ENCODE measurements around the gene MYO5A. TPM values are rescaled to one million over a fixed set of nuclear protein-coding genes. Genes with fewer than 3 reads are reported as not detected.
A peak's percentile ranks its signal among the peaks of the same experiment; 100 is the strongest.

The MYO5A gene
- total and polyA plus RNA-seq, 2 donors (not counting 1 experiment from before 2014, with no cell fraction given): 12.2 to 44.4 TPM

DNA sequence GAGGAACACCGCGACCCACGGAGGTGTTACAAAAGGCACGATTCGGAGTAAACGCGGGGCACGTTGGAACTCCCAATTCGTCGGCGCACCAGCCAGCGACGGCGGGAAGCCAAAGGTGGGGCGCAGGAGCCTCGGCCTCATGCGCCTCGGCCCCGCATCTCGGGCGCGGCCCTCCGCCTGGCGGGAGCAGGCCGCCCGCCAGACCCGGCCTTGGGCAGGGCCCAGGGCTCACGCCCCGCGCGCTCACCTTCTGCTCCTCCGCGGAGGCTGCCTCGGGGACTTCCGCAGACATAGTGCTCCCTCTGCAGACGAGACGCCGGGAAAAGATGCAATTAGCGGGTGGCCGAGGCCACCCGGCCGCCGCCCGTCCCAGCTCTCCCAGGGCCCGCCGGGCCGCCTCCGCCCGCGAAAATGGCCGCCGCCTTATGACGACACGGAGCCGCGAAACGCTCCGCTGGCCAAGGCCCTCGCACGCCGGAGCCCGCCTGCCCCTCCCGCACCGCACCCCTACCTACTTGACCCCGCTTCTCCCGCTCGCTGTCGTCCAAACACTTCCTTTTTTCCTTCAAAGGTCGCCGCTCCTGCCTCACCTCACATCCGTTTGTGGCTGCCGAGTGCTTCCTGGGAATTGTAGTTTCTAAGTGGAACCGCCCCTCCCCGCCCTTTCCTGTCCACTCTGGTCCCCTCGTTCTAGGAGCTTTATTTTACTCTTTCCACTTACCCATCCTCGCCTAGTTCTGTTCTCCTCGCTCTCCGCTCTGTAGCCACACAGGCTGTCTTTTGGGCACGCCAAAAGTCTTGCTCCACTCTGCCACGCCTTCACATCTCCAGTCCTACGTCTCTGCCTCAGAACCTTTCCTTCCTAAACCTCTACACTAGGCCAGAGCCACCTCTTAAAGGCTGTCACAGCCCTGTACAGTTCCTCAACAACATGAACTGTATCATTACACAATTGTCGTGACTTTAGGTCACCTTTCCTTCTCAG lies 40.2 kb upstream of the MYO5A start, which contains the start of gene ARPP19:
TSS of gene ARPP19 (minus strand) at position 430 of the 985 bp plus-strand sequence. CDS start at position 292, 138 bp downstream.
- Histone ChIP-seq H3K4me1 (ENCODE audit: control insufficient read depth in 2 of 2, insufficient read depth in 2 of 2, low read length in 2 of 2) (peaks cover 33 to 35% of the 10 kb centered on the region in 2 donors), H3K4me2 (replicated peaks; ENCODE audit: low read depth, low read length, poor library complexity, severe bottlenecking) (peak within 1 kb of the TSS; percentile 87), H3K27me3 (replicated peaks in 1 of 4; ENCODE audit: control extremely low read depth in 1 of 4, control insufficient read depth in 3 of 4, insufficient read depth in 4 of 4, low read length in 3 of 4) (no peaks in the 10 kb centered on the region), H3K9me3 (ENCODE audit: control extremely low read depth in 1 of 3, control insufficient read depth in 2 of 3, insufficient read depth in 1 of 3, low read length in 2 of 3) (no peaks in the 10 kb centered on the region), H3K27ac (ENCODE audit: low read length in 2 of 2) (peak within 1 kb of the TSS; percentile 93 to 99), H2AFZ (ENCODE audit: insufficient read depth, low read depth, low read length, poor library complexity, severe bottlenecking) (peak within 1 kb of the TSS; percentile 80), H3K36me3 (replicated peaks in 1 of 2; ENCODE audit: control extremely low read depth in 1 of 2, control insufficient read depth in 1 of 2, extremely low read depth in 1 of 2, insufficient read depth in 2 of 2, low read length in 1 of 2) (peaks cover 2 to 4% of the 10 kb centered on the region in 2 experiments), H3K79me2 (ENCODE audit: control insufficient read depth, insufficient read depth, low read length) (peaks cover 46% of the 10 kb centered on the region), H4K20me1 (ENCODE audit: control insufficient read depth, insufficient read depth, low read length, poor library complexity, severe bottlenecking) (peaks cover 14% of the 10 kb centered on the region), H3K9ac (ENCODE audit: low read length) (peak within 1 kb of the TSS; percentile 98), H3K4me3 (ENCODE audit: control extremely low read depth in 1 of 5, extremely low read depth in 1 of 5, insufficient read depth in 1 of 5, low read depth in 2 of 5, low read length in 4 of 5) (peak within 1 kb of the TSS; percentile 61 to 83 (median 75))
- 5% methylated on average over 82 of the region's 82 CpGs for WGBS (ENCODE audit: insufficient coverage)
- POLR2A ChIA-PET: interaction anchor here (1.0 to 1.5 kb wide), 3 partner anchors 14 to 146 kb away, joined by 3 read pairs; no protein-coding TSS in a partner anchor
- peak; percentile 84 for ATAC-seq (ENCODE audit: low read depth)
- no peak for TF ChIP-seq EZH2 (IDR thresholded peaks at IDR 0.05; ENCODE audit: borderline replicate concordance, insufficient read depth, low read depth, low read length, poor library complexity, severe bottlenecking)
- TF ChIP-seq, protein P1, sequence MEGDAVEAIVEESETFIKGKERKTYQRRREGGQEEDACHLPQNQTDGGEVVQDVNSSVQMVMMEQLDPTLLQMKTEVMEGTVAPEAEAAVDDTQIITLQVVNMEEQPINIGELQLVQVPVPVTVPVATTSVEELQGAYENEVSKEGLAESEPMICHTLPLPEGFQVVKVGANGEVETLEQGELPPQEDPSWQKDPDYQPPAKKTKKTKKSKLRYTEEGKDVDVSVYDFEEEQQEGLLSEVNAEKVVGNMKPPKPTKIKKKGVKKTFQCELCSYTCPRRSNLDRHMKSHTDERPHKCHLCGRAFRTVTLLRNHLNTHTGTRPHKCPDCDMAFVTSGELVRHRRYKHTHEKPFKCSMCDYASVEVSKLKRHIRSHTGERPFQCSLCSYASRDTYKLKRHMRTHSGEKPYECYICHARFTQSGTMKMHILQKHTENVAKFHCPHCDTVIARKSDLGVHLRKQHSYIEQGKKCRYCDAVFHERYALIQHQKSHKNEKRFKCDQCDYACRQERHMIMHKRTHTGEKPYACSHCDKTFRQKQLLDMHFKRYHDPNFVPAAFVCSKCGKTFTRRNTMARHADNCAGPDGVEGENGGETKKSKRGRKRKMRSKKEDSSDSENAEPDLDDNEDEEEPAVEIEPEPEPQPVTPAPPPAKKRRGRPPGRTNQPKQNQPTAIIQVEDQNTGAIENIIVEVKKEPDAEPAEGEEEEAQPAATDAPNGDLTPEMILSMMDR (IDR thresholded peaks at IDR 0.05): no peak
- peak; percentile 93 for DNase-seq
- Mint-ChIP-seq H3K4me3 (peak within 1 kb of the TSS; percentile 98), H3K27ac (peak within 1 kb of the TSS; percentile 98), H3K27me3 (no peaks in the 10 kb centered on the region), H3K4me1 (peaks cover 40% of the 10 kb centered on the region), H3K9me3 (ENCODE audit: insufficient read depth) (peaks cover 2% of the 10 kb centered on the region)
- intact Hi-C loops (cut with micrococcal nuclease): loop anchor here (1.0 to 10.0 kb wide), 9 partner anchors 40 to 550 kb away; partner anchors contain the start of genes ATOSA and MAPK6
- CTCF ChIA-PET: interaction anchor here (0.8 kb wide), 1 partner anchor 126 kb away, joined by 3 read pairs; no protein-coding TSS in a partner anchor

All from B cell (primary cell).